Thoracic aorta endothelial cell (primary cell): ENCODE results near the gene CEP350. TPM values are rescaled to one million over a fixed set of nuclear protein-coding genes. Genes with fewer than 3 reads are reported as not detected.

Experiments
- total RNA-seq: library from RNA; depleted of rRNA; stranded (reverse); fragments of >200 nt; gene quantifications from 2 replicates; pipeline ENCODE4 v1.2.3, GENCODE V29; 2012

The CEP350 gene, protein sequence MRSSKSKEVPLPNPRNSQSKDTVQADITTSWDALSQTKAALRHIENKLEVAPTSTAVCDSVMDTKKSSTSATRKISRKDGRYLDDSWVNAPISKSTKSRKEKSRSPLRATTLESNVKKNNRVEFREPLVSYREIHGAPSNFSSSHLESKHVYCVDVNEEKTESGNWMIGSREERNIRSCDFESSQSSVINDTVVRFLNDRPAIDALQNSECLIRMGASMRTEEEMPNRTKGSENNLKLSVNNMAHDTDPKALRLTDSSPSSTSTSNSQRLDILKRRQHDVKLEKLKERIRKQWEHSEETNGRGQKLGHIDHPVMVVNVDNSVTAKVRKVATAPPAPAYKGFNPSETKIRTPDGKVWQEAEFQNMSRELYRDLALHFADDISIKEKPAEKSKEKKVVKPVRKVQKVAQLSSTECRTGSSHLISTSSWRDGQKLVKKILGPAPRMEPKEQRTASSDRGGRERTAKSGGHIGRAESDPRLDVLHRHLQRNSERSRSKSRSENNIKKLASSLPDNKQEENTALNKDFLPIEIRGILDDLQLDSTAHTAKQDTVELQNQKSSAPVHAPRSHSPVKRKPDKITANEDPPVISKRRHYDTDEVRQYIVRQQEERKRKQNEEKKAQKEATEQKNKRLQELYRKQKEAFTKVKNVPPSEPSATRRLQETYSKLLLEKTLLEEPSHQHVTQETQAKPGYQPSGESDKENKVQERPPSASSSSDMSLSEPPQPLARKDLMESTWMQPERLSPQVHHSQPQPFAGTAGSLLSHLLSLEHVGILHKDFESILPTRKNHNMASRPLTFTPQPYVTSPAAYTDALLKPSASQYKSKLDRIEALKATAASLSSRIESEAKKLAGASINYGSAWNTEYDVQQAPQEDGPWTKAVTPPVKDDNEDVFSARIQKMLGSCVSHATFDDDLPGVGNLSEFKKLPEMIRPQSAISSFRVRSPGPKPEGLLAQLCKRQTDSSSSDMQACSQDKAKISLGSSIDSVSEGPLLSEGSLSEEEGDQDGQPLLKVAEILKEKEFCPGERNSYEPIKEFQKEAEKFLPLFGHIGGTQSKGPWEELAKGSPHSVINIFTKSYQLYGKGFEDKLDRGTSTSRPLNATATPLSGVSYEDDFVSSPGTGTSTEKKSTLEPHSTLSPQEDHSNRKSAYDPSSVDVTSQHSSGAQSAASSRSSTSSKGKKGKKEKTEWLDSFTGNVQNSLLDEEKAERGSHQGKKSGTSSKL (N-terminal part only)
- 58.4 and 60.8 TPM in 2 replicates for total RNA-seq

GRCh38 chr1:179954493-179955286 lies at the start of gene CEP350:
TSS of gene CEP350 (plus strand) at chr1:179954810. CDS start at chr1:179986182, 31,372 bp downstream.

DNA sequence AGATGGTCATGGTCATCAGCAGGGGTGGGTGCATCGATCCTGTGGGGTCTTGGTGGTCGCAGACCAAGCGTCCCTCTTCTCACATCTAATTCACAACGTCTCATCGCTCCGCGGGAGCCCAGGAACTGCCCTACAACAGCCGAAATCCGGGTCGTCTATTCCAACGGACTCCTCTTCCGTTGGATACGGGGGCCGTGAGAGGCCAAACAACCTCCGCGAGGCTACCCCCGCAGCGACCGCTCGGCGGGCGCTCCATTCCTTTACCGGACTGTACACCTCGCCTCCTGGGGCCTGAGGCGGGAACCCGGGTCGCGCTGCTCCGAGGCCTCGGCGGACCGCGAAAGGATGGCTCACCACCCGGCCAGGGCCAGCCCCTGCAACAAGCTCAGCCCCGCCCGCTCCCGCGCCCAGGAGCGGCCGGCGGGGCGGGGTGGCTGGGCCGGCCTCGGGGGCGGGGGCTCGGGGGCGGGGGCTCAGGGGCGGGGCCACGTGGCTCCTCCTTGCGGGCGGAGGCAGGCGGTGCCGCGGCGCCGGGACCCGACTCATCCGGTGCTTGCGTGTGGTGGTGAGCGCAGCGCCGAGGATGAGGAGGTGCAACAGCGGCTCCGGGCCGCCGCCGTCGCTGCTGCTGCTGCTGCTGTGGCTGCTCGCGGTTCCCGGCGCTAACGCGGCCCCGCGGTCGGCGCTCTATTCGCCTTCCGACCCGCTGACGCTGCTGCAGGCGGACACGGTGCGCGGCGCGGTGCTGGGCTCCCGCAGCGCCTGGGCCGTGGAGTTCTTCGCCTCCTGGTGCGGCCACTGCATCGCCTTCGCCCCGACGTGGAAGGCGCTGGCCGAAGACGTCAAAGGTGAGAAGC lies 199.9 kb downstream of the CEP350 start, which contains the start of gene QSOX1:
TSS of gene QSOX1 (plus strand) at position 545 of the 857 bp plus-strand sequence. CDS start at position 584, 39 bp downstream.

Other genes with a start within 250 kb of the CEP350 start
- not detected in 2 replicates for gene FAM163A, start 211.5 kb upstream of the CEP350 start, total RNA-seq
- 203 and 204 TPM in 2 replicates for gene TOR1AIP2, start 77.0 kb upstream of the CEP350 start, total RNA-seq
- 48.8 and 53.9 TPM in 2 replicates for gene TOR1AIP1, start 72.5 kb upstream of the CEP350 start, total RNA-seq
- gene QSOX1, start 200.1 kb downstream of the CEP350 start, total RNA-seq = 133 and 141 TPM in 2 replicates